ENCODE data around the gene ADAMTSL5.
"Not testable (repeated sequence)": the region's sequence is repeated elsewhere in the genome, so short reads cannot be mapped to it uniquely, and the experiment has no call there.

ADAMTSL5 gene

GRCh38 chr19:1512671-1513498, at the start of gene ADAMTSL5:
Gene ADAMTSL5, minus strand, starts transcription at chr19:1513019. Its CDS starts 2,076 bp downstream, at chr19:1510943.
- peak; percentile 86 for DNase-seq

GRCh38 chr19:1561236-1561842, 48.5 kb upstream of the ADAMTSL5 start:
- DNase-seq: no peak

GRCh38 chr19:1560286-1560882, 47.6 kb upstream of the ADAMTSL5 start:
- no peak for DNase-seq

GRCh38 chr19:1558552-1558951, 45.7 kb upstream of the ADAMTSL5 start:
- no peak for DNase-seq

- no peak for DNase-seq
Measured at GRCh38 chr19:1556390-1557070, 43.7 kb upstream of the ADAMTSL5 start.

GRCh38 chr19:1555487-1556389, 42.9 kb upstream of the ADAMTSL5 start:
- DNase-seq: no peak

- DNase-seq: no peak
Measured at GRCh38 chr19:1554968-1555367, 42.1 kb upstream of the ADAMTSL5 start.

- no peak for DNase-seq
Measured at GRCh38 chr19:1553415-1553814, 40.6 kb upstream of the ADAMTSL5 start.

GRCh38 chr19:1551068-1552040, 38.5 kb upstream of the ADAMTSL5 start:
- no peak for DNase-seq

- no peak for DNase-seq
Measured at GRCh38 chr19:1549332-1549945, 36.6 kb upstream of the ADAMTSL5 start.

- no peak for DNase-seq
Measured at GRCh38 chr19:1540365-1540925, 27.6 kb upstream of the ADAMTSL5 start.

- DNase-seq: not testable (repeated sequence)
Measured at GRCh38 chr19:1539749-1540148, 26.9 kb upstream of the ADAMTSL5 start.

- DNase-seq: no peak
Measured at GRCh38 chr19:1538978-1539377, 26.2 kb upstream of the ADAMTSL5 start.

- not testable (repeated sequence) for DNase-seq
Measured at GRCh38 chr19:1535699-1536098, 22.9 kb upstream of the ADAMTSL5 start.

GRCh38 chr19:1534972-1535371, 22.2 kb upstream of the ADAMTSL5 start:
- DNase-seq: no peak

GRCh38 chr19:1533510-1534150, 20.8 kb upstream of the ADAMTSL5 start:
- no peak for DNase-seq

- DNase-seq: no peak
Measured at GRCh38 chr19:1532003-1532402, 19.2 kb upstream of the ADAMTSL5 start.

GRCh38 chr19:1531587-1531986, 18.8 kb upstream of the ADAMTSL5 start:
- DNase-seq: no peak

GRCh38 chr19:1530856-1531255, 18.0 kb upstream of the ADAMTSL5 start:
- DNase-seq: not testable (repeated sequence)

GRCh38 chr19:1529430-1529816, 16.6 kb upstream of the ADAMTSL5 start:
- no peak for DNase-seq
